IPS-18c (cell line): Measurements from ENCODE around the gene RALGPS1.

Experiments used
- H3K4me3 ChIP-seq: 2 replicates; pipeline ENCODE4 v1.7.0; 2013; ENCODE audit warnings: low read depth, mild to moderate bottlenecking, low read length, moderate library complexity; ENCODE audit not compliant: insufficient read depth
- H3K9me3 ChIP-seq: one replicate; pipeline ENCODE4 v1.6.1; 2013; ENCODE audit warnings: mild to moderate bottlenecking, low read length, moderate library complexity; ENCODE audit not compliant: control insufficient read depth, insufficient read depth

Gene RALGPS1

GRCh38 chr9:126914458-126915280 lies at the start of gene RALGPS1:
TSS of gene RALGPS1 (plus strand) at chr9:126914782. CDS start at chr9:126962290, 47,508 bp downstream.
- H3K4me3 ChIP-seq, result peak within 1 kb of the TSS; percentile 64
- no peaks in the 10 kb centered on the region for H3K9me3 ChIP-seq

GRCh38 chr9:126869368-126869767 lies 45.2 kb upstream of the RALGPS1 start:
- H3K9me3 ChIP-seq, result no peaks in the 10 kb centered on the region
- H3K4me3 ChIP-seq, result no peak overlapping the region

GRCh38 chr9:126872516-126872915 lies 42.1 kb upstream of the RALGPS1 start:
- no peaks in the 10 kb centered on the region for H3K9me3 ChIP-seq
- H3K4me3 ChIP-seq, result no peak overlapping the region

- no peaks in the 10 kb centered on the region for H3K9me3 ChIP-seq
- no peak overlapping the region for H3K4me3 ChIP-seq
These were observed 39.9 kb upstream of the RALGPS1 start for GRCh38 chr9:126874546-126875314.

GRCh38 chr9:126875756-126876510 lies 38.6 kb upstream of the RALGPS1 start:
- Histone ChIP-seq H3K4me3 (no peak overlapping the region), H3K9me3 (no peaks in the 10 kb centered on the region)

GRCh38 chr9:126876531-126876930 lies 38.1 kb upstream of the RALGPS1 start:
- no peaks in the 10 kb centered on the region for H3K9me3 ChIP-seq
- no peak overlapping the region for H3K4me3 ChIP-seq

- no peaks in the 10 kb centered on the region for H3K9me3 ChIP-seq
These were observed 37.2 kb upstream of the RALGPS1 start for GRCh38 chr9:126877418-126877817.

GRCh38 chr9:126879288-126879687 lies 35.3 kb upstream of the RALGPS1 start:
- Histone ChIP-seq H3K4me3 (no peak overlapping the region), H3K9me3 (no peaks in the 10 kb centered on the region)

More at GRCh38 chr9:126877418-126877817, 37.2 kb upstream of the RALGPS1 start:
- no peak overlapping the region for H3K4me3 ChIP-seq

GRCh38 chr9:126880226-126880946 lies 34.2 kb upstream of the RALGPS1 start:
- no peaks in the 10 kb centered on the region for H3K9me3 ChIP-seq
- no peak overlapping the region for H3K4me3 ChIP-seq

GRCh38 chr9:126880947-126881332 lies 33.6 kb upstream of the RALGPS1 start:
- no peaks in the 10 kb centered on the region for H3K9me3 ChIP-seq
- no peak overlapping the region for H3K4me3 ChIP-seq

GRCh38 chr9:126882746-126883145 lies 31.8 kb upstream of the RALGPS1 start:
- Histone ChIP-seq H3K9me3 (no peaks in the 10 kb centered on the region), H3K4me3 (no peak overlapping the region)

GRCh38 chr9:126883636-126884035 lies 30.9 kb upstream of the RALGPS1 start:
- H3K9me3 ChIP-seq, result no peaks in the 10 kb centered on the region
- H3K4me3 ChIP-seq, result no peak overlapping the region; the same call in 1 of the 2 replicates

GRCh38 chr9:126885131-126885641 lies 29.4 kb upstream of the RALGPS1 start:
- no peaks in the 10 kb centered on the region for H3K9me3 ChIP-seq
- no peak overlapping the region for H3K4me3 ChIP-seq

- no peaks in the 10 kb centered on the region for H3K9me3 ChIP-seq
- no peak overlapping the region for H3K4me3 ChIP-seq
These were observed 28.4 kb upstream of the RALGPS1 start for GRCh38 chr9:126886034-126886822.

GRCh38 chr9:126886897-126887296 lies 27.7 kb upstream of the RALGPS1 start:
- H3K9me3 ChIP-seq, result no peaks in the 10 kb centered on the region
- no peak overlapping the region for H3K4me3 ChIP-seq

GRCh38 chr9:126891676-126892075 lies 22.9 kb upstream of the RALGPS1 start:
- H3K9me3 ChIP-seq, result no peaks in the 10 kb centered on the region
- no peak overlapping the region for H3K4me3 ChIP-seq
